Urothelium cell line (cell line): ENCODE data around the gene MED28.
A peak's percentile ranks its signal among the peaks of the same experiment; 100 is the strongest.
"Not testable (repeated sequence)": the region's sequence is repeated elsewhere in the genome, so short reads cannot be mapped to it uniquely, and the experiment has no call there.

Experiments
- DNase-seq: peaks from one replicate; pipeline ENCODE4 v3.0.0; 2011; ENCODE audit warnings: low spot score, mixed read lengths
- FAIRE-seq: peaks from 2 replicates; lab custom pipeline; 2011; peaks lifted over from hg19 to GRCh38; lab: Jason Lieb, UNC

MED28 gene

DNA sequence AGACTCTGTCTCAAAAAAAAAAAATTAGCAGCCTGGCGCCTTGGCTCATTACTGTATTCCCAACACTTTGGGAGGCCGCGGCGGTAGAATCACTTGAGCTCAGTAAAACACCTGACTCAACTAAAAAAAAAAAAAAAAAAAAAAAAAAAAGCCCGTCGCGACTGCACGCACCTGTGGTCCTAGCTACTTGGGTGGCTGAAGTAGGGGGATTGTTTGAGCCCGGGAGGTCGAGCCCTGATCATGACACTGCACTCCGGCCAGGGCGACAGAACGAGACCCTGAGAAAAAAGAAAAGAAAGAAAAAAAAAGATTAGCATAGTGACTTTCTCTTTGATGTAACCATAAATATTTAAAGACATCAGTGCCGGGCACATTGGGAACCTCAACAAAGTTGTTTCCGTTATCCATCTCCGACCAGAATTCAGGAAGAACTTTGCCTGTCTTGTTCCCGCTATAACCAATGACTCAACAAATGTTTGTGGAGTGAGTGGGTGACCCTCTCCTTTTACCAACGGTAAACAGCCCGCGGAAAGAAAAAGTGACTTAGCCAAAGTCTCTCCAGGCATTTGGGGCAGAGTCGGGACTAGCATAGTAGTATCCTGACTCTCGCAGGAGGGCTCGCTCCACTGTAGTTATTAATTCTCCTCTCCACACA is 553 bp upstream of the MED28 start:
- no peak for FAIRE-seq
- peak; percentile 32 for DNase-seq

DNA sequence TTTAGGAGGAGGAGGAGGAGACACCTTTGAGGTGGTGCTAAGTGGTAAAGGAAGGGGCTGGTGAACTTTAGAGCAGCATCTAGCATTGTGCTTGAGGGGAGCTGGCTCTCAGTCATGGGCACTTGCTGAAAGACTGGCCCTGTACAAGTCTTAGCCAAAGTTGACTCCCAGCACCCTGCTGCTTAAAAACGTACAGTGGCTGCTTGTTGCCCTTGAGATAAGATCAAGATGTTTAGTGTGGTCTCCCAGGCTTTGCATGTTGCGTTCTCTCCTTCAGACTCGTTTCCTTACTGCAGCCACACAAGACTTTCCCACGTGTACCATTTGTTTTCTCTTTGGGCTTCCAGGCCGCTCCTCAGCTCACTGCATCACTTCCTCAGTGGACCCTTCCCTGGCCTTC is 1.8 kb downstream of the MED28 start:
- FAIRE-seq (no peak), DNase-seq (no peak)

DNA sequence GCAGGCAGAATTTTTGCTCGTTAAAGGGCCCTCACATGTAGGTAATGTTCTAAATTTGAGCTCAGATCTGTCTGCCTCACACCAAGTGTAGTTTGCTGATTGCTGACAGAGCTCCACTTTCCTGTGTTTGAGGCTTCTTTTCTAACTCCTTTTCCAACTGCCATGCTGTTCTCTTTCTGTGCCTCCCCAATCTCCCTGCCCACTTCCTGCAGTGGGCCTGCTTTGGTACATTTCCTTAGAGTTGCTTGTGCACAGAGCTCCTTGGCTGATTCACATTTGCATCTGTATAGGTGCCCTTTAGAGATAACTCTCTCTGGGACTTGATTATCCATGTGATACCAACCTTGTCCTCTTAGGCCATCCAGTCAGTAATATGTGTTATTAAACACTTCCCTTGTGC is 4.5 kb downstream of the MED28 start:
- no peak for DNase-seq

DNA sequence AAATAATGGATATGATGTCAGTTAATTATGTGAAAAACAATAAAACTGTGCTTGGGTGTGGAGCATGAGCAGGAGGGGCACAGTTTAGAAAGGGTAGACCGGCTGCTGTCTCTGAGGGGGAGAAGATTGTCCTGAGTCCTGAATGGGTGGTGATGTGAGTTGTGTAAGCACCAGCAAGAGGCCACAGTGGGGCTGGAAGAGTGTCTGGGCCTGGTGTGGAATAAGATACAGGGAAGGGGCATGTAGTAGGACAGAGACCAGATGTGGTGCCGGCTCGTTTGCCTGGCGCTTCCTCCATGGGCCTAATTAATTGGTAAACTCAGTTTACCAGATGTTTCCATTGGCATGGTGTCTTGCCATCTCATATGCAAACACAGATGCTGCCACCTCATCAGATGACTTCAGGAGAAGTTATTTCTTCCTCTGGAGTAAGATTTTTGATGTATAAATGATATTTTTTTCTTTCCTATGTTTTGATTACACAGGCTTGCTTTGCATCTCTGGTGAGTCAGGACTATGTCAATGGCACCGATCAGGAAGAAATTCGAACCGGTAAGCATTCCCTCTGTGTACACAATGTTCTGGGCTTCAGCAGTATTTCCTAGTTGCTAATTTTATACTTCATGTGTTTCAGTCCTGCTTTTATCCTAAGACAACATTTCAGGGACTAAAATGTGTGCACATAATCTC is 5.1 kb downstream of the MED28 start:
- DNase-seq (no peak), FAIRE-seq (no peak)

More for the DNA sequence above, 4.5 kb downstream of the MED28 start:
- no peak for FAIRE-seq

DNA sequence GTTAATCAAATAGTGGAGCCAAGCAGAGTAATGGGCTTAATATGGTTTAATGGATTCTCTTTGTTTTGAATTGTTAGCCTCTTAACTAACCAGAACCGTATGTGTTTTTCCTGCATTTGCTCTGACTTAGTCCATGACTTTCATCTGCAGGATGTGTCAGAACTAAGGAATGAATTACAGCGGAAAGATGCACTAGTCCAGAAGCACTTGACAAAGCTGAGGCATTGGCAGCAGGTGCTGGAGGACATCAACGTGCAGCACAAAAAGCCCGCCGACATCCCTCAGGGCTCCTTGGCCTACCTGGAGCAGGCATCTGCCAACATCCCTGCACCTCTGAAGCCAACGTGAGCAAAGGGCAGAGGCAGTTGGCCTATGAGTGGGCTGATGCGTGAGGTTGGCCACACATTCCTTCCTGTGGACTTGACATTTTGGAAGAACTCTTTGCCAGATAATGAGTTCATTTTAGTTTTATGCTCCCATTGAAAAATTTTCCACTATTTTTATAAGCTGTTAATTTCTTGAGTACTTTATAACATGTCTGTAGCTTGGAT is 9.1 kb downstream of the MED28 start:
- FAIRE-seq: no peak
- no peak for DNase-seq

DNA sequence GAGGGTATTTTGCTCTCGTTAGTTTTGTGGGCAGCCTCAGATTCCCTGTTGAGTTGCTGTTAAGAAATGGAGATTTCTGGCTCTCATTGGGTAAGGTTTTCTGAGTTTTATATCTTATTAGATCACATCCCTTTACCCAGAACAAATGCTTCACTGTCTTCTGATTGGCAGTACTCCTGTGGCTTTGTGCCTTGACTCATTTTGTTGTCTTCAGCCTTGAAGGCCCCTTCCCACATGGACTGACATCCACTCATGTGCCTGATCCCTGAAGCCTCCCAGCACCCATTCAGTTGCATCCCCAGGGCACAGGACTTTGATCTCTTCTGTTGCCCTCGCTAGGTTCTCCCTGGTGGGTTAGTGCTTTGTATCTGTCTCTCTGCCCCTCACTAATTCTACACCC is 10.4 kb downstream of the MED28 start:
- FAIRE-seq (no peak), DNase-seq (no peak)

DNA sequence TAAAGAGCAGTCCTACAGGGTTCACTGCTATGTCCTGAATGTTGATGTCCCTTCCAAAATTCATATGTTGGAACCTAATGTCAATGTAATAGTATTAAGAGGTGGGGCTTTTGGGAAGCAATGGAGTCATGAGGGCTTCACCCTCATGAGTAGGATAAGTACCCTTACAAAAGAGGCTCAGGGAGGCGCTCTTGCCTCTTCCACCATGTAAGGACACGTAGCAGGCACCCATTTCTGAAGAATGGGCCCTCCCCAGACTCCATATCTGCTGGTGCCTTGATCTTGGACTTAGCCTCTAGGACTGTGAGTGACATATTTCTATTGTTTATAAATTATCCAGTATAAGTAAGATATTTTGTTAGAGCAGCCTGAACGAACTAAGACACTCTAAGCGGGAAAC is 15.8 kb downstream of the MED28 start:
- DNase-seq: no peak
- FAIRE-seq: no peak

DNA sequence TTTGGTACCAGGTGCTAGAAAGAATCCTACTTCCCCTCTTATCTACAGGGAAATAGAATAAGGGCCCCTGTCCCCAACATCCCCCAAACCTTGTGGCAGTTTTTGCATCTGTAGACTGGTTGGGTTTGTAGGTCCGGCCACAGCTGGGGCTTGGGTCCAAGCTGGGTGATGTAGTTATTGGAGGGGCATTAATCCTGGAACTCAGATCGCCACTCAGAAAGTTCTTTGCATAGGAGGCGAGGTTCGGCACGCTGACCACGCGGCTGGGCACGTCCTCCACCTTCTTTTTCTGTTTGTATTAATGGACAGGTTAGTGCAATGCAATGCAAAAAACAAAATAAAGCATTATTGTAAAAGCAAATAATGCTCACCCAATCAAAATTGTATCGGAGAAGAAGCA is 19.2 kb downstream of the MED28 start:
- FAIRE-seq: no peak
- DNase-seq: no peak

DNA sequence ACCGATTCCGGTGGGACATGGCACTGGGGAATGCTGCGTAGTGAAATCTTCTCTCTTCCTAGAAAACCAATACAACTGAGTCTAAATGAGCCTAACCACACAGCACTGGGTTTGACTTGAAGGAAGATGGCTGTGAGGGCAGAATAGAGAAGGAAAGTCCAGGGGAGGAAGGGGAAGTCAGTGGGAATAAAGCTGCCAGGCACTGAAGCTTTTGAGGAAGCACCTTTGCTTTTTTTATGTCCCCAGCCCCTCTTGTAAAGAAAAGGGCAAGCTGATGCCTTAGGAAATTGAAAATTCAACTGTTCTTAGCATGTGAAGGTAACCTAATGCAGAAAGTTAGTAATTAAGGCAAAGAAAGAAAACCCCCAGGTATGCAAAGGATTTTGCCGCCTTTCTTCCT is 20.6 kb downstream of the MED28 start:
- DNase-seq: no peak
- FAIRE-seq: no peak

DNA sequence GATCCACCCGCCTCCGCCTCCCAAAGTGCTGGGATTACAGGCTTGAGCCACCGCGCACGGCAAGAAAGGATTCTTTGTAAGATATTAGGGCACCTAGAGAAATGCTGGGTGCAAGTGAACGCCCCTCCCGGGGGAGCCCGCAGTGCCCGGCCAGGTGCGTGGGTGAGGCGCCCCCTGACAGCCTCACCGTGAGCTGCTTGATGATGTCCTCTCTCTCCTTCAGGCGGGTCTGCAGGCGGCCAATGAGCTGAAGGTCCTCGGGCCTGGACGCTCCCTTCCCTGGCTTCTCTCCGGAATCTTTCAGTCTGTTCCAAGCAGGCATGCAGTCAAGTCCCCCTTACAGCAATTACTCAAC is 21.9 kb downstream of the MED28 start:
- no peak for FAIRE-seq
- DNase-seq: no peak

DNA sequence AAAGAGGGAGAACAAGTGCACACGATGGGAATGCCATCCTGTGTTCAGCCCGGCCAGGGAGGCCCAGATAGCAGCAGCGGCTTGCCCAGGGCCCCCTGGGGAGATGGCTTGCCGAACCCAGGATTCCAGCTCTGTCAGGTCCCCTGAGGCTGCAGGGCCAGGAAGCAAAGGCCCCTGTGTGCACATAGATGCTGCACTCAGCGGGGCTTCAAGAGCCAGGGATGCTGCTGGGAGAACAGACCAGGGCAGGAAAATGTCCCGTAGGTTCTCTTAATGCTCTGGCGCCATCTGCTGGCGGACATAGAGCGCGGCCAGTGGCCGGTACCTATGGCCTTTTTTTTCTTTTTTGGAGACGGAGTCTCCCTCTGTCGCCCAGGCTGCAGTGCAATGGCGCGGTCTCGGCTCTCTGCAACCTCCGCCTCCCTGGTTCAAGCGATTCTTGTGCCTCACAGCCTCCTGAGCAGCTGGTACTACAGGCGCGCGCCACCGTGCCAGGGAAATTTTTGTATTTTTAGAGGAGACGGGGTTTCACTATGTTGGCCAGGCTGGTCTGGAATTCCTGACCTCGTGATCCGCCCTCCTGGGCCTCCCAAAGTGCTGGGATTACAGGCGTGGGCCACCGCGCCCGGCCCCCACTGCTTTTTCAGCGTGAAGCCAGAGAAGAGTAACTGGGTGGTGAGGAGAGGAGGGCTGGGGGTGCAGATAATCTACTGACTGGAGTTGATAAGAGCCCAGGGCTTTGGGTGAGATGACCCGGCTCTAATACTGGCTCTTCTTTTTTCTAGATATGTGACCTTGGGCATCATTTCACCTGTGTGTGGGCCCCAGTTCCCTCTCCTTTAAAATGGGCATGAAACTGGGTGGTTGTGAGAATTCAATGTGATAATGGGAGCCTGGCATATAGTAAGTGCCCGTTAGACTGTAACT is 22.5 kb downstream of the MED28 start:
- no peak for FAIRE-seq

DNA sequence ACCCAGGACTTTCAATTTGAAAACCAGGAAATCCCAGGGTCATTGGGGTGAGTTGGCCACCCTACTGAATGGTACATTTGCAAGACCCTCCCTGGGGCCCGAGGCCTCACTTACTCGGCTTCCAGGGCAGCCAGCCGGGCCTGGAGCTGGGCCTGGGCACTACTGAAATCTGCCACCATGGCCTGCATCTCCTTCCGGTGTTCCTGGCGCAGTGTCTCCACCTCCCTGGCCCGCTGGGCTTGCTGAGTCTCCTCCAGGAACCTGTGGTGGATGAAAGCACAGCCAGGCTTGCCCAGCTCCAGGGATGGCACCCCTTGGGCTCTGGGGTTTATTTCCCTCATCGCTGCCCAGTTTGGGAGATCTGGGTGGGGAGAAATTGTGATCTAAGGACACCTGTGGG is 24.7 kb downstream of the MED28 start:
- DNase-seq: no peak
- FAIRE-seq: no peak

More for the DNA sequence above, 22.5 kb downstream of the MED28 start:
- DNase-seq: peak; percentile 67

DNA sequence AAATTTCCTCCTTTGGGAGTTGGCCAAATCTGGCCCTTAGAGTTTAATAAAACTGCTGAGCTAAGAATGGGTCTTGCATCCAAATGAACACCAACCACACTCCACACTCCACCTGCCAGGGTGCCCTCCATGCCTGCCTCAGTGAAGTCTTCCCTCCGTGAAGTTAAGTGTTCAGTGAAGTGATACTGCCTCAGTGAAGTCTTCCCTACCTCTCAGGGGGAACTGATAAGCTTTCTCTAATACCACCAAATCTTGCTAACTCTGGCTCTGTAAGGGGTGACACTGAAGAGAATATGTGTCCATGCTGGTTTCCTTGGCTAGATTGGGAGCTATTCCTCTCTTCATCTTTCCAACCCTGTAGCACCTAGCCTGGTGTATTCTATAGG is 27.9 kb downstream of the MED28 start:
- DNase-seq (no peak), FAIRE-seq (no peak)

DNA sequence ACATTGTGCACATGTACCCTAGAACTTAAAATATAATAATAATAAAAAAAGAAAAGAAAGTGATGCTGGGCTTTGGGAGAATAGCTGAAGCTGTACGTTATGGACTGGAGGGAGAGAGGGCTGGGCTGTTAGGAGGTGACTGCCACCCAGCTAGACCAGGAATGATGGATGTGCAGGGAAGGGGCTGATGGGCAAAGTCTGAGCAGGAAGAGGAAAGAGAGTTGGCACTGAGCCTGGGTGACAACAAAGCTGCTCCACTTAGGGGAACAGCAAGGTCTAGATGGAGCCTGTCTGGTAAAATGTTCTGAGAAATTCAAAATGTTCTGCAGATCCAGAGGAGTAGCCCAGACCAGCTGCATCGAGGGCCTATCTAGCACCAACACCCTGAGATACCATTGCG is 32.3 kb downstream of the MED28 start:
- FAIRE-seq: no peak
- no peak for DNase-seq

DNA sequence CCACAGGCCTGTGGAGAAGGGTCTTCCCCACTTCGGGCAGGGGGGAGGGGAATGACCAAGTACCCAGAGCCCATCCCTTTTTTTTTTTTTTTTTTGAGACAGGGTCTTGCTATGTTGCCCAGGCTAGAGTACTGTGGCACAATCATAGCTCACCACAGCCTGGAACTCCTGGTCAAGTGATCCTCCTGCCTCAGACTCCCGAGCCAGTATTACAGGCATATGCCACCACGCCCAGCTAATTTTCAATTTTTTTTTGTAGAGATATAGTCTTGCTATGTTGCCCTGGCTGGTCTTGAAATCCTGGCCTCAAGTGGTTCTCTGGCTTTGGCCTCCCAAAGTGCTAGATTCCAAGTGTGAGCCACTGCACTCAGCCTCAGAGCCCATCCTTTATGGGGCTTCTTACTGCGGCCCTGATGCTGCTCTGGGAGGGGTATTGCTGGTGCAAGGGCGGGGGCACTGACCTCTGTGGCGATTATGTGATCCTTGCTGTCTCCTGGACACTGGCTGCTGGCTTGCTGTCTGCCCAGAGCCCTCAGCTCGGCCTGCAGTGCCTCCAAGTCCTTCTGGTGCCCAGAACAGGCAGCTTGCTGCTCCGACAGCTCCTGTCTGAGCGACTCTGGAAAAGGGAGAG is 32.9 kb downstream of the MED28 start:
- no peak for DNase-seq
- FAIRE-seq: no peak

DNA sequence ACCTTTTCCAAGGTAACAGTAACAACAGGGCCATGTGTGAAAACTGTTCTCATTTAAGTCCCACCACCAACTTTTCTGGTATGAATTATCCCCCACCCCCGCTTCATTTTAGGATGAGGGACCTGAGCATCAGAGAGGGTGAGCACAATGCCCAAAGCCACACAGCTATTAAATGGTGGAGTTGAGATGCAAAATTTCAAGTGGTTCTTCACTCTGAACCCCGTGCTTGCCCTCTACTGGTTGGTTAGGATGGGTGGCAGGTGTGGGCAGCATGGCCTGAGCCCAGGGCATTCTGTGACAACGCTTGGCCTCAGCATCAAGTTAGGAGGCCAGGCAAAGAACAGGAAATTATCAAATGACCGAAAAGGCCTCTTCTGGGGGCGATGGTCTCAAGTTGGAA is 33.5 kb downstream of the MED28 start:
- DNase-seq (no peak), FAIRE-seq (no peak)

DNA sequence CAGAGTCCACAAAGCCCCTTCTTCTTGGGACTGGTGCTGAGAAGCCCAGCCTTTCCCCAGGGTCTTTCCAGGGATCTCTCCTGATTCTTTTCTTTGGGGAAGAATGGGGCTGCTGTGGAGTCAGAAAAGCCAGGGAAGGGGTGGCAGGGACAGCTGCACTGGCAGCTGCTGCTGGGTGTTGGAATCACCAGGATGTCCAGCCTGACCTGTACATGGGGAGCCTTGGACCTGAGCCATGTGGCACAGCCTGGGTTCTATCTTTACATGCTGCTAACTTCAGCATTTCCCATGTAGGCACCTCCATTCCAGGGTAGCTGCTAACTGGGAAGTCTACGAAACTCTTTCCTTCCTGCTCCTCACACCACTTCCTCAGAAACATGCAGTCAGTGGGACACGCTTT is 36.0 kb downstream of the MED28 start:
- DNase-seq: no peak
- FAIRE-seq: no peak

DNA sequence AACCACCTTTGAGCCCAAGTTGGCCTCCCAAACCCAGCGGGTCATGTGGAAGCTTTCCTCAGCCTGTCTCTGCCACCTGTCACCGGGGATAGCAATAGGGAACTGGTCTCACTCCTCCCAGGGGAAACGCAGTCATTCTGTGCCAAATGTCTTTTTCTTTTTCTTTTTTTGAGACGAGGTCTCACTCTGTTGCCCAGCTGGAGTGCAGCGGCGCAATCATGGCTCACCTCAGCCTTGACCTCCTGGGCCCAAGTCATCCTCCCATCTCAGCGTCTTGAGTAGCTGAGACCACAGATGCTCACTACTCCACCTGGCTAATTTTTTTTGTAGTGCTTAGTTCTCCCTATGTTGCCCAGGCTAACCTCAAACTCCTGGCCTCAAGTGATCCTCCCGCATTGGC is 40.3 kb downstream of the MED28 start:
- no peak for DNase-seq
- FAIRE-seq: no peak

DNA sequence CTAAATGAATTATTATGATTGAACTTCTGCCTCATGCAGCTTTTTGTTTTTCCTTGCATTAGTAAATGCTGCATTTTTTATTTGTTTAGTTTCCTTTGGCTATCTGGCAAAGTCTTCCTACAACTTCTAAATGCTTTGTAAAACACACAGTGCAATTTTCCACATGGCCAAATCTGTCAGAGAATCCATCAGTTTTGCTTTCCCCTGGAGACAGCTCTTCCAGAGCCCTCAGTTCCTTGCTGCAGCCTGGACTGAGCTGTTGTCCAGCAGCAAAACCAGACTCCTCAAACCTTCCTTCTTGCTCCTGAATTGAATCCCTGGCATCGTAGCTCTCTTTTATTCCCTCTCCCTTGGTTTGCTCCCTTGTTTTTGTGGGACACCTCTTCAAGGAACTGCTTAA is 42.6 kb downstream of the MED28 start:
- DNase-seq: no peak
- FAIRE-seq: no peak

DNA sequence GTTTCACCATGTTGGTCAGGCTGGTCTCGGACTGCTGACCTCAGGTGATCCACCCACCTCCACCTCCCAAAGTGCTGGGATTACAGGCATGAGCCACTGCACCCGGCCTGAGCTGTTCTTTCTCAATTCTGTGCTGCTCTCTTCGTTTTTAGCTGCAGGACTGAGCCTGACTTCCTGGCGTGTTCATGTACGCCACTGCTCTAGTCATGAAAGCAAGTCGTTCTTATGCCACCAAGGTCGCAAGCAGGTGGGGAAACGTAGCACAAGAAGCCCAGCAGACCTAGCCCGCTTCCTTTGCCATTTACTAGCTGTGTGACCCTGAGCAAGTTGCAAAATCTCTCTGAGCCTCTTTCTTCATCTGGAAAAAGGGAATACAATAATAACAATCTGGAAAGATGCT is 43.4 kb downstream of the MED28 start:
- no peak for FAIRE-seq
- DNase-seq: no peak

DNA sequence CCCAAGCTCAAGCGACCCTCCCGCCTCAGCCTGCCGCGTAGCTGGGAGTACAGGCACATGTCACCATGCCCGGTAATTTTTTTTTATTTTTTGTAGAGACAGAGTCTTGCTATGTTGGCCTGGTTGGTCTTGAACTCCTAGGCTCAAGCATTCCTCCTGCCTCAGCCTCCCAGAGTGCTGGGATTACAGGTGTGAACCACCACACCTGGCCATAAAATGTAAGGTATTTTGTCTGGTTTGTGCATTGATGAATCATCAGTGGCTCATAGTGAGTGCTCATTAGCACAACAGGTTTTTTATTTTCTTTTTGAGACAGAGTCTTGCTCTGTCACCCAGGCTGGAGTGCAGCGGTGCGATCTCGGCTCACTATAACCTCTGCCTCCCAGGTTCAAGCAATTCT is 44.8 kb downstream of the MED28 start:
- not testable (repeated sequence) for FAIRE-seq, DNase-seq
